DMS53 treated with DMSO at 0.1 percent for 48 hours (cell line): ENCODE measurements around the gene TMEM187.
"Not testable (repeated sequence)": the region's sequence is repeated elsewhere in the genome, so short reads cannot be mapped to it uniquely, and the experiment has no call there.

ENCODE experiments used
- DNase-seq: peaks from one replicate; lab custom pipeline; 2025; ENCODE audit not compliant: unreplicated experiment; lab: John Stamatoyannopoulos, UW

TMEM187 gene

DNA sequence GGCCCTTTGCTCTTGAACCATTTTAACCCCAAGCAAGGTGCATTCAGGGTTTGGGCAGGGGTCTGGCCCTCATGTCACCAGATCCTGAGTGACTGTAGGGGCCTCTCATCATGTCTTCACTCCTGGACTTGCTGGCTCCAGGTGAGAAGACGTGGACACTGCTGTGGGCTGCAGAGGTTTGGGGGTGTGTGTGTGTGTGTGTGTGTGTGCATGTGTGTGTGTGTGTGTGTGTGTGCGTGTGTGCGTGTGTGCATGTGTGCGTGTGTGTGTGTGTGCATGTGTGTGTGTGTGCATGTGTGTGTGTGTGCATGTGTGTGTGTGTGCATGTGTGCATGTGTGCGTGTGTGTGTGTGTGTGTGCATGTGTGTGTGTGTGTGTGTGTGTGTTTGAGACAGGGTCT, 21.8 kb downstream of the TMEM187 start:
- DNase-seq: not testable (repeated sequence)

GRCh38 chrX:153995504-153995903, 22.9 kb downstream of the TMEM187 start:
- DNase-seq: no peak

DNA sequence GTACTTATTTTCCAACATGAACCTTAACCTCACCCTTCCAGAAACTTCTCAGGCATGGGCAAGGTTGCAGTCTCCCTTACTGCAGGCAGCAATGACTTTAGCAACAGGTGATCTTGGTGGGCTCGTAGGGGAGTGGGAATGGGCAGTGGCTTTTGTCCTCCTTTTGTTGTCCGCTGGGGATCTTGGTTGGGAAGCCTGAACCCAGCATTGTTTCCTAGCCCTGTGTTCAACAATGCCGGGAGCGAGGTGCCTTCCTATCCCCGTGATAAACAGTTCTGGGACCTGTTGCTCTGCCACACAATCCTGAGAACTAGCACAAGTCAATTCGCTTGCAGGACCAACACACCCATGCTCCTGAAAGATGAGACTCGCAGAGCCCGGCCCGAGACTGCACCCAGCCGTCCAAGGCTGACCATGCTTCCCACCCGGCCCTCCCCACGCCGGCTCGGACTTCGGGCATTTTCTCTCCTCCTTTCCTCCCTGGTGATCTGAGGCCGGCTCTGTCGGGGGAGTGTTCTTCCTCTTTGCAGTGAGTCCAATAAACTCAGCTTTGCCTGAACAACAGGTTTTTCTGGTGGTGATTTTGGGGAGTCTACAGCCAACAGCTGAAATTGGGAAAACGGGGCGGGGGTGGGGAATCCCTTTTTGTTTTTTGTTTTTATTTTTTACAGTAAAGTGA, 26.9 kb downstream of the TMEM187 start:
- no peak for DNase-seq

DNA sequence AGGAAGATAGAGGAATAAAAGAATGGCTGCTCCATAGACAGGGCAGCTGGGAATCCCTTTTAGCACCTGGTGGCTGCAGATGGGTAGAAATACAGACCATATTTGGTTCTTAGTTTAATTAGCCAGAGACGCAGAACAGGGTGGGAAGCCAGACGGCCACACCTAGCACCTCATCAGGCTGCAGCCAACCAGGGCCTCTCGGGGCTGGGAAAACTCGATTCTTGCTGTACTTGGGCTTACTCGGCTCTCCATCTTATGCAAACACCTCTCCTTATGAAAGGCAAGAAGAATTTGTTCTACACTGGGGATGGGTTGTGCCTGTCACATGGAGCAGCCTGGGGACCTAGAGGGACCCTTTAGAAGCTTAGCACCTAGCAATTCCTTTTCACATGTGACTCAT, 27.5 kb downstream of the TMEM187 start:
- DNase-seq: no peak

GRCh38 chrX:154002215-154002719, 29.7 kb downstream of the TMEM187 start:
- DNase-seq: no peak

GRCh38 chrX:154004315-154004714, 31.8 kb downstream of the TMEM187 start:
- DNase-seq: no peak

DNA sequence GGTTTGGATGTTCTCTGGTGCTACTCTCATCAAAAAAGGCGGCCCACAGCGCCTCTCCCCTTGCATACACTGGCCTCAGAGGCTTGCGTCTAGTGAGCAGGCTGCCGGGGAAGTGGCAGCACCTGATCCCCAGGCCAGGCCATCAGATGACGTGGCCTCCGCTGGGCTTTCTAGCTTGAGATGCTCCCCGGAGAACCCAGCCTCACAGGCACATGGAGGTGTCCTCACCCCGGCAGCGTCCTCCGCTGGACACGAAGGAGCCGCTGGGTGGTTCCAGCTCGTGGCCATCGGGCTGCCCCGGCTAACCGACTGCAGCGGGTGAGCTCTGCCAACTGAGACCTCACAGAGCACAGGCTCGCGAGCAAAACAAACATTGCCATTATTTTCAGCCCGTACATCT, 34.4 kb downstream of the TMEM187 start:
- no peak for DNase-seq

GRCh38 chrX:154008521-154008920, 36.0 kb downstream of the TMEM187 start:
- DNase-seq: no peak

DNA sequence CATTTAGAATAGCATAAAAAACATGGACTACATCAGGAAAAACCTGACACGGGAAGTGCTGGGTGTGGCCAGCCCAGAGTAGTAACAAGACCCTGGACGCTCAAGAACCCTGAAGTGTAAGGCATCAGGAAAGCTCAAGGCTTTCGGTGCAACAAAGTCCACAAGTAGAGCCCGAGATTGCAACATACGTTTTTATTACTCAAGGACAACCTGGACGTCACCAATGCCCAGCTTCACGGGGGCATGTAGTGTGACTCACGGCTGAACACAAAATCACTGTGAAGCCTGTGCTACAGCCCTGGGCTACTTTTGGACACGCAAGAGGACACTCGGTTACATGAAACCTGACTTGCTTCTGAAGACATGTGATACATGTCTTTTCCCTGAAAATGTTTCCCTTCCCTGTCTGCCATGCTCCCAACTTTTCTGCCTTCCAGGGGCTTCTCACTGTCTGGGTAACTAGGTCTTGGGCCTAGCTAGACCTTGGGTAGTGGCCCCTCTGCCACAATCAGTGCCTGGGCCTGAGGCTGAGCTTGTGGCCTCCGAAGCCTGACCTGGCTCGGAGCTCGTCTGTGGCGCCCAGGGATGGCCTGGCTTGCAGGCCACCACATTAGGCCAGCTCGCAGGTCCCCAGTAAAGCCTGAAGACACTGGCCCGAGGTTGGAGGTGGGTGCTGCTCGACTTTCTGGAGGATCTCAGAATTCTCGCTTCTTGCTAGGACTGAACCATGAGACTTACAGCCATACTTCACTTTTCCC, 38.0 kb downstream of the TMEM187 start:
- DNase-seq: no peak

DNA sequence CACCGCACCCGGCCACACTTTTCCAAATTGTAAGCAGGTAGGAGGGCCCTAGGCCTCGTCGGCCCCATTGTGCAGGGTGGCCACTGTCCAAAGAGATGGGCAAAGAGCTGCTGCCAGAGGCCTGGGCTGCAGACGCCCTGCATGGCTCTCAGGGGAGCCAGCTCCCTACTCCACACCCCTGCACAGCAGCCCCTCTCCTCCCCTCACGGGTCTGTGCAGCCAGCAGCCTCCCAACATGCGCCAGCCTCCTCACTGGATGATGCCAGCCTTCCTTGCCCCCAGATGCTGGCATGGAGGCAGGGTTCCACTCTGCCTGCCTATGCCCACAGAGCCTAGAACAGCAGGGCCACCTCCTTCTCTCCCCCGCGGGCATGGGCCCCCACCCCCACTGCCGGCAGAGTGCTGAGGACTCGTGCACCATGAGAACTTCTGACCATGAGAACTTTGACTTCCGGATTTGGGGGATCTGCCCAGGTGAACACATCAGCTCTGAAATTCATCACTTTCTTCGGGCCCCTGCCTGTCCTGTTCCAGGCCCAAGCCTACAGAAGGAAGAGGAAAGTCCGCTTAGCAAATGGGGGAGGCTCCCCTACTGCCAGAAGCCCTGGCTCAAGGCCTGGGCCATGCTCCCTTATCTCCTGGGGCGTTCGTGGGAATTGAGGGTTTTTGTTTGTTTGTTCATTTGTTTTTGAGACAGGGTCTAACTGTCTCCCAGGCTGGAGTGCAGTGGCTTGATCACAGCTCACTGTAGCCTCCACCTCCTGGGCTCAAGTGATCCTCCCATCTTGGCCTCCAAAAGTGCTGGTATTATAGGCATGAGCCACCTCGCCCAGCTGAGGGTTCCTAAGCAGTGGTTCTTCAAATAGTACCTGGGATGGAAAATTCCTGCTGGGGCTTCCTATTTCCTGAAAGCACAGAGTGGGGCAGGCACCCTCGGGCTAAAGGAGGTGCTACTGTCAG, 39.1 kb downstream of the TMEM187 start:
- DNase-seq: no peak

GRCh38 chrX:154012336-154012991, 39.9 kb downstream of the TMEM187 start:
- DNase-seq: no peak

DNA sequence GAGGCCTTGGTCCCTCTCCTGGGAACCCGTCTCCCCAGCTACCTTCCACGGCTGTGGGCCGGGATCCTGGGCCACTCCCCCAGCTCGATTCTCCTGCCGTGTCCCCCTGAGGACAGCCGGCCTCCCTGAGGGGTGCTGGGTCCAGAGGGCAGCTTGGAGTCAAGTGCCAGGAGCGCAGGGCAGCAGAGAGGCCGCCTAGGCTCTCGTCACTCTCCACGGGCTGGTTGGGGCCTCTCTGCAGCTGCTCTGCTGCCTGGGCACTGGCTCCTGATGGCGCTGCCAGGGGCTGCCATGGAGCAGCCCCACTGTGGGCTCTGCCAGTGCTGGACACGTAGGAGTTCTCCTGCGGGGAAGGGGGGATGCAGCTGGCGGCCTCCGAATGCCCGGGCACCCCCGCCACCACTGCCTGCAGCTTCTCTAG, 40.5 kb downstream of the TMEM187 start:
- no peak for DNase-seq

DNA sequence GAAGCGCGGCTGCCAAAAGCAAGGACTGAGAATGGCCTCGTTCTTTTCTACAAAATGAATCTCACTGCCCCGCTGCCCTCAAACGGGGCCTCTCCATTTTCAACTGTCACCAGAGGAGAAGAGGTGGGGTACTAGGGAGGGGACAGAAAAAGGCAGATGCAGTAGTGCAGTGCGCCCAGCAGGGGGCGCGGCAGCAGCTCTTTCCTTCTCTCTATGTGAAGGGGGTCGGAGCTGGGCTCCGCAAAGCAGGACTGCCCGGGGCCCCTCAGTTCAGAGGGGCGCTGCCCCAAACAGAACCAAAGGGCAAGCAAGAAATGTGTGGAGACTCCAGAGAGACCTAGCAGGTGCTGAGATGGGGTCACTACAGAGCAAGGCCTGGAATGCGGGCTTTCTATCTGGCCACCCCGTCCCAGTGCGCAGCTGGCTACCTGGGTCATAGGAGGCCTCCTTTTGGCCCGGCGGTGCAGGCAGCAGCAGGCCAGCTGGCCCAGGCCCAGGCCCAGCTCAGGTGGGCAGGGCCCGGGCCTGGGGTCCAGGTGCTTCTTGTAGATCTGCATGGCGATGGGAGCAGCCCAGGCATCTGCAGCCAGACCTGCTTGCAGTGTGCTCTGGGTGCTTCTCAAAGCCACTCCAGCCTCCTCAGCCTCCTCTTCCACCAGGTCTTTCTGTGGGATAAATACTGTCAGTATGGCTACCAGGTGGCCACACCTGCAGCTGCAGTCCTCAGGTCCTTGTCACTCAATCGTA, 41.2 kb downstream of the TMEM187 start:
- no peak for DNase-seq

GRCh38 chrX:154014429-154015380, 42.2 kb downstream of the TMEM187 start:
- DNase-seq: no peak

- no peak for DNase-seq
Measured at GRCh38 chrX:154015581-154016264, 43.2 kb downstream of the TMEM187 start.

DNA sequence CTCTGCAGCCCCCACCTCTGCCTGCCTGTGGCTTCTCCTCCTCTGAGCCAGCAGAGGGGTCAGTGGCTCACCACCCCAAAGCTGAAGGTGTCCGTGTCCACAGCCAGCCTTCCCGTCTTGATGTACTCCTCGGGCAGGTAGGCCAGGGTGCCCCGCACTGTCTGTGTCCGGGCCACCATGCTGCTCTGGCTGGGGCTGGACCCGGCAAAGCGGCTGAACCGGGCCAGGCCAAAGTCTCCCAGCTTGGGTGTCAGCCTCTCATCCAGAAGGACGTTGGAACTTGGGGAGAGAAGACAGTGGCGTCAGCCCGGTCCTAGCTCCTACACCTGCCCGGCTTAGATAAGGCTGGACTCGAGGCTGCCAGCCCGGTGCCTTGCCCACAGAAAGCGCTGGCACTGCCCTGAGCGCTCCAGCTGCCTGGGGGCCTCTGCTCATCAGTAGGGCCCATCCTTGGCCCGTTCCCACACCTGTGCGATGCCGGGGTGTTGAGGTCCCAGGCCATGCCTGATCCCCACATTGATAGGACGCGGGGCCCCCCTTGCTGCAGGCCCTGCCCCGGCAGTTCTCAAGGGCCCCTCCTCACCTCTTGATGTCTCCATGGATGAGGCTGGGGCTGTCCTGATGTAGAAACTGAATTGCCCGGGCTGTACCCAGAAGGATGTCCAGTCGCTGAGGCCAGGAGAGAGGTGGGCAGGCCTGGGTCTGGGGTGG, 44.0 kb downstream of the TMEM187 start:
- no peak for DNase-seq

DNA sequence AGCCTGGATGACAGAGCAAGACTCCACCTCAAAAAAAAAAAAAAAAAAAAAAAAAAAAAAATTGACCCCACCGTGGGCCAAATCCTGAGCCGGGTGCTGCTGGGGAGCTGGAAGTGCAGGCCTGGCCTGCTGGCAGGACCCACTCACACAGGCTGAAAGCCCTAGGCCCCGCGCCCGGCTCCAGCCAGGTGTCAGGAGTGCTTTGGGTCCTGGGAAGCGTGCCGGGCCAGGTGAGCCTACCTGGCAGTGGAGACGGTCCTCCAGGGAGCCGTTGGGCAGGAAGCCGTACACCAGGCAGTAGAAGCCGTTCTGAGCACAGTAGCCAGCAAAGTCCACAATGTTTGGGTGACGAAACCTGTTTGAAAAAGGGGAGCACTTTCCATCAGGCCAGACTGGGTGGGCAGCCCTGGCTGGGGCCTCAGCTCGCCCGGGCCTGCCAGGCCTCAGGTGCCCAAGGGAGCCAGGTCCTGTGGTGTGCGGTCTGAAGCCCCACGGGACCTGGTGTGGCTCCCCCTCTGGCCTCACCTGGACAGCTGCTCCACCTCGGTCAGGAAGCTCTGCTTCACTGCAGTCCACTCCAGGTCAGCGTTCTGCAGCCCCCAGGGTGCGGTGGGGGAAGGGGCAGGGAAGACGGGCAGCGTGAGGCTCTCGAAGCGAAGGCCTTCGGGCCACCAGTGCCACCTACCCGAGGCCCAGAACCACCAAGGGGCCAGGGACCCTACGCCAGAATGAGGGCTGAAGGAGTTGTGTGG, 45.4 kb downstream of the TMEM187 start:
- no peak for DNase-seq
